GM19240 (cell line): ENCODE measurements around the gene NUP214.

Experiments used
- DNase-seq: peaks from one replicate; pipeline ENCODE4 v3.0.0; 2011; ENCODE audit warnings: low spot score; ENCODE audit not compliant: insufficient read length

The NUP214 gene

GRCh38 chr9:131276094-131276888 lies 150.9 kb downstream of the NUP214 start, which contains the start of gene FAM78A:
FAM78A (minus strand) TSS chr9:131276510; CDS start chr9:131276179, 331 bp downstream.
- DNase-seq: peak; percentile 41

- no peak for DNase-seq
Observed at GRCh38 chr9:131276891-131277286, 151.5 kb downstream of the NUP214 start.

- no peak for DNase-seq
Observed at GRCh38 chr9:131277287-131277909, 152.0 kb downstream of the NUP214 start.

- peak; percentile 95 for DNase-seq
Observed at GRCh38 chr9:131277910-131278701, 152.7 kb downstream of the NUP214 start.

GRCh38 chr9:131278702-131279111 lies 153.3 kb downstream of the NUP214 start:
- DNase-seq: no peak

- DNase-seq: no peak
Observed at GRCh38 chr9:131279196-131279862, 153.9 kb downstream of the NUP214 start.

- no peak for DNase-seq
Observed at GRCh38 chr9:131279863-131280570, 154.6 kb downstream of the NUP214 start.

- no peak for DNase-seq
Observed at GRCh38 chr9:131280660-131281059, 155.3 kb downstream of the NUP214 start.

GRCh38 chr9:131281119-131281965 lies 156.0 kb downstream of the NUP214 start:
- no peak for DNase-seq

GRCh38 chr9:131282175-131282574 lies 156.8 kb downstream of the NUP214 start:
- DNase-seq: no peak

- DNase-seq: no peak
Observed at GRCh38 chr9:131282688-131283422, 157.5 kb downstream of the NUP214 start.
